ENCODE measurements around the gene DNAH12. TPM values are rescaled to one million over a fixed set of nuclear protein-coding genes. Genes with fewer than 3 reads are reported as not detected.
A peak's percentile ranks its signal among the peaks of the same experiment; 100 is the strongest.

DNAH12 gene
- total RNA-seq, 1 experiment from 2014 or later: not detected

GRCh38 chr3:57545636-57546268 is 1.6 kb upstream of the DNAH12 start:
- POLR2A ChIA-PET: interaction anchor here (0.6 kb wide), 1 partner anchor 145 kb away, joined by 3 read pairs; no protein-coding TSS in a partner anchor
- no peaks in the 10 kb centered on the region for H3K9me3 Mint-ChIP-seq
- TF ChIP-seq E2F4 (CRISPR knock-in tag; IDR thresholded peaks at IDR 0.05; ENCODE audit: borderline replicate concordance, low read depth) (no peak), ZNF396 (CRISPR knock-in tag; IDR thresholded peaks at IDR 0.05; ENCODE audit: borderline replicate concordance) (no peak), CREM (CRISPR knock-in tag; IDR thresholded peaks at IDR 0.05) (no peak), ELF4 (CRISPR knock-in tag; IDR thresholded peaks at IDR 0.05; ENCODE audit: low read depth) (no peak), ZNF425 (CRISPR knock-in tag; conservative IDR thresholded peaks at IDR 0.05) (no peak), ATF3 (CRISPR knock-in tag; conservative IDR thresholded peaks at IDR 0.05) (no peak), RORB (CRISPR knock-in tag; IDR thresholded peaks at IDR 0.05) (no peak), SOX15 (CRISPR knock-in tag; IDR thresholded peaks at IDR 0.05) (no peak), ZNF532 (CRISPR knock-in tag; IDR thresholded peaks at IDR 0.05; ENCODE audit: borderline replicate concordance) (no peak), TCF7 (CRISPR knock-in tag; IDR thresholded peaks at IDR 0.05; ENCODE audit: low read depth) (no peak), ETV6 (CRISPR knock-in tag; IDR thresholded peaks at IDR 0.05) (no peak), ZNF219 (CRISPR knock-in tag; IDR thresholded peaks at IDR 0.05; ENCODE audit: borderline replicate concordance) (no peak), SMAD3 (CRISPR knock-in tag; IDR thresholded peaks at IDR 0.05; ENCODE audit: borderline replicate concordance) (no peak), ZBTB21 (CRISPR knock-in tag; IDR thresholded peaks at IDR 0.05; ENCODE audit: borderline replicate concordance) (no peak)
- H3K4me3 Mint-ChIP-seq: no peak overlapping the region
- H3K36me3 Mint-ChIP-seq: no peaks in the 10 kb centered on the region
- peaks cover 9% of the 10 kb centered on the region for H3K4me1 Mint-ChIP-seq
- H3K27ac Mint-ChIP-seq: 0 out of 2 replicates have a peak overlapping the region, but pooled peaks have one; percentile 41
- no peaks in the 10 kb centered on the region for H3K27me3 Mint-ChIP-seq (ENCODE audit: low read depth)
- DNase-seq (ENCODE audit: low spot score): no peak
- CTCF ChIA-PET: no interaction called here
- no peak for ATAC-seq

GRCh38 chr3:57538465-57538864 is 5.7 kb downstream of the DNAH12 start:
- CTCF ChIA-PET: no interaction called here
- Mint-ChIP-seq H3K4me1 (no peaks in the 10 kb centered on the region), H3K27me3 (ENCODE audit: low read depth) (no peaks in the 10 kb centered on the region), H3K4me3 (no peak overlapping the region), H3K36me3 (no peaks in the 10 kb centered on the region), H3K27ac (no peak overlapping the region), H3K9me3 (no peaks in the 10 kb centered on the region)
- no peak for DNase-seq (ENCODE audit: low spot score)
- POLR2A ChIA-PET: no interaction called here
- ATAC-seq: no peak
- TF ChIP-seq NFE2L1 (CRISPR knock-in tag; IDR thresholded peaks at IDR 0.05) (no peak), ERG (CRISPR knock-in tag; IDR thresholded peaks at IDR 0.05) (no peak), ZNF396 (CRISPR knock-in tag; IDR thresholded peaks at IDR 0.05; ENCODE audit: borderline replicate concordance) (no peak), ZSCAN18 (CRISPR knock-in tag; IDR thresholded peaks at IDR 0.05) (no peak), ATF1 (CRISPR knock-in tag; IDR thresholded peaks at IDR 0.05) (no peak), E2F1 (CRISPR knock-in tag; IDR thresholded peaks at IDR 0.05) (no peak), NR2C2 (CRISPR knock-in tag; IDR thresholded peaks at IDR 0.05) (no peak), ATF3 (CRISPR knock-in tag; conservative IDR thresholded peaks at IDR 0.05) (no peak), GRHL2 (CRISPR knock-in tag; IDR thresholded peaks at IDR 0.05; ENCODE audit: insufficient replicate concordance, severe bottlenecking) (no peak)
